H1 (cell line): ENCODE data around the gene NPY5R. TPM values are rescaled to one million over a fixed set of nuclear protein-coding genes. Genes with fewer than 3 reads are reported as not detected.

Experiments used
- KDM4A ChIP-seq: IDR thresholded peaks from one replicate; pipeline ENCODE4 v1.7.1; 2012; ENCODE audit warnings: low read depth, mild to moderate bottlenecking, moderate library complexity, low read length, inconsistent platforms; ENCODE audit not compliant: severe bottlenecking
- TAF7 ChIP-seq: optimal IDR thresholded peaks from 2 replicates; pipeline ENCODE3; 2011; ENCODE audit warnings: low read depth, mild to moderate bottlenecking, inconsistent platforms, low read length, moderate library complexity, borderline replicate concordance
- polyA plus RNA-seq, 7 experiments: library from polyadenylated mRNA; depleted of rRNA in 3 of 7; stranded (reverse) in 5 of 7; unstranded in 2 of 7; fragments of >200 nt in 5 of 7; fragments of 200-250 nt in 2 of 7; gene quantifications; 1 replicate in 5 of 7; 2 replicates in 1 of 7; 4 replicates in 1 of 7; pipeline versions ENCODE4 v1.2.1 to v1.2.3, GENCODE V29; 2011 to 2013; ENCODE audit warnings: missing spikeins in 2 of 7, mixed read lengths in 2 of 7
- total RNA-seq: library from RNA; stranded (reverse); fragmentation: NEBNext Ultra II Directional; extraction: Animal tissue kit (Norgen Biotek cat#: 25700); gene quantifications from 2 replicates; pipeline ENCODE4 v1.2.1, GENCODE V29; 2021

NPY5R gene
- total and polyA plus RNA-seq, 2 of the 8 experiments (the other 6 are each of a cell fraction or from before 2014, with no cell fraction given), result 1.5 to 1.9 TPM

- TF ChIP-seq TAF7, result no peak
- TF ChIP-seq KDM4A, result no peak
Measured at GRCh38 chr4:163385466-163385865, 41.8 kb downstream of the NPY5R start (continued).
